ENCODE data around the gene CCNF.

CCNF gene

DNA sequence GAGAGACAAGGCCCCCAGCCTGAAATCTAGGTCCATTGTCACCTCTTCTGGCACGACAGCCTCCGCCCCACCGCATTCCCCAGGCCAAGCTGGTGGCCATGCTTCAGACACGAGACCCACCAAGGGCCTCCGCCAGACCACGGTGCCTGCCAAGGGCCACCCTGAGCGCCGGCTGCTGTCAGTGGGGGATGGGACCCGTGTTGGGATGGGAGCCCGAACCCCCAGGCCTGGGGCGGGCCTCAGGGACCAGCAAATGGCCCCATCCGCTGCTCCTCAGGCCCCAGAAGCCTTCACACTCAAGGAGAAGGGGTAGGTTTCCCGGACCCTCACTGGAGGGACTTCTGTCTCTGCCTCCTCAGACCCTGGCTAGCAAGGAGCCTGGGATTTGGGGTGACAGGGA, 31.7 kb downstream of the CCNF start:
- DNase-seq = no peak
- H3K9me3 Mint-ChIP-seq = no peaks in the 10 kb centered on the region
- H3K27me3 Mint-ChIP-seq (ENCODE audit: low read depth, poor library complexity) = no peaks in the 10 kb centered on the region
- H3K4me3 Mint-ChIP-seq = peak overlapping the region; percentile 78
- TF ChIP-seq CTCF (IDR thresholded peaks at IDR 0.05) = no peak
- H3K4me1 Mint-ChIP-seq = peaks cover 16% of the 10 kb centered on the region
- peaks cover 18% of the 10 kb centered on the region for H3K36me3 Mint-ChIP-seq (ENCODE audit: low read depth)
- peak overlapping the region; percentile 51 for H3K27ac Mint-ChIP-seq

DNA sequence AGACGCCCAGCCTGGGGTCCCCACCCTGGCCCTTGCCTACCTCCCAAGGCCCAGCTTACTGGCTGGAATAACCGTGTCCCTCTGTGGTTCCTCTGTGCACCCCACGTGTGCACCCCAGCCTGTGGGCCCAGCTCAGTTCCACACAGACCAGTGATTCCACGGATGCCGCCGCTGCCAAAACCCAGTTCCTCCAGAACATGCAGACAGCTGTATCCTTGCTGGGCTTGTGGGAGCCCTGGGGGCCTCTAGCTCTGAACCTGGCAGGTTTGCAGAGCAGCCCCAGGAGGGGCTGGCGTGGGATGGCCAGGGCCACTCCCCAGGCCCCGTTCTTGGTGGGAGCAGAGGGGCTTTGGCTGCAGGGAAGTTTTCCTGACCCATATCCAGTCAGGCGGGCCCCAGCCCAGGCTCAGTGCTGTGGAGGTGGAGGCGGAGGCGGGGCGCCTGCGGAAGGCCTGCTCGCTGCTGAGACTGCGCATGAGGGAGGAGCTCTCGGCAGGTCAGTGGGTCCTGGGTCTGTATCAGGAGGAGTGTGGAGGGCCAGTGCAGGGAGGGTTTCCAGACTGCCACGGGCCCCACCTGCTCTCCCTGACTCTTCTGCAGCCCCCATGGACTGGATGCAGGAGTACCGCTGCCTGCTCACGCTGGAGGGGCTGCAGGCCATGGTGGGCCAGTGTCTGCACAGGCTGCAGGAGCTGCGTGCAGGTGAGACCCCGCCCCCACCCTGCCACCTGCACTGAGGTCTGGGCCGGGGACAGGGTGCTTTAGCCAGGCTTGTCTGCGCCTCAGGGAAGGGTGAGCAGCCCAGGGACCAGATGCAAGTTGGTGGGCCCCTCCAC, 33.0 kb downstream of the CCNF start:
- TF ChIP-seq CTCF (IDR thresholded peaks at IDR 0.05) = no peak
- Mint-ChIP-seq H3K27ac (no peak overlapping the region), H3K4me1 (peaks cover 16% of the 10 kb centered on the region), H3K9me3 (no peaks in the 10 kb centered on the region), H3K36me3 (ENCODE audit: low read depth) (peaks cover 10% of the 10 kb centered on the region), H3K27me3 (ENCODE audit: low read depth, poor library complexity) (no peaks in the 10 kb centered on the region), H3K4me3 (peak overlapping the region; percentile 55)
- no peak for DNase-seq

DNA sequence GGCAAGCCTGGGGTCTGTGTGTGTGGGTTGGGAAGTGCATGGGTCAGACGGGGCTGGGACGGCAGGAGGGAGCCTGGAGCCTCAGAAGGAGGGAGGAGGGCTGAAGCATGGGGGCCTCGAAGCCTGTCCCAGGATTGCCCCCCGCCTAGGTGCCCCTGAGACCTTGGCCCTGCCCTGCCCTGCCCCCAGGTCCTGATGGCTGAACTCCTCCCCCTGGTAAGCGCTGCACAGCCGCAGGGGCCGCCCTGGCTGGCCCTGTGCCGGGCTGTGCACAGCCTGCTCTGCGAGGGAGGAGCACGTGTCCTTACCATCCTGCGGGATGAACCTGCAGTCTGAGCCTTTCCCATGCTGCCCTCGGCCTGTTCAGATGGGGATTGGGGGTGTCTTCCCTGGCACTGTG, 35.1 kb downstream of the CCNF start:
- no peak overlapping the region for H3K27ac Mint-ChIP-seq
- no peak overlapping the region for H3K4me3 Mint-ChIP-seq
- no peaks in the 10 kb centered on the region for H3K27me3 Mint-ChIP-seq (ENCODE audit: low read depth, poor library complexity)
- TF ChIP-seq CTCF (IDR thresholded peaks at IDR 0.05) = no peak
- no peaks in the 10 kb centered on the region for H3K9me3 Mint-ChIP-seq
- peaks cover 5% of the 10 kb centered on the region for H3K36me3 Mint-ChIP-seq (ENCODE audit: low read depth)
- no peak for DNase-seq
- H3K4me1 Mint-ChIP-seq = peaks cover 15% of the 10 kb centered on the region

DNA sequence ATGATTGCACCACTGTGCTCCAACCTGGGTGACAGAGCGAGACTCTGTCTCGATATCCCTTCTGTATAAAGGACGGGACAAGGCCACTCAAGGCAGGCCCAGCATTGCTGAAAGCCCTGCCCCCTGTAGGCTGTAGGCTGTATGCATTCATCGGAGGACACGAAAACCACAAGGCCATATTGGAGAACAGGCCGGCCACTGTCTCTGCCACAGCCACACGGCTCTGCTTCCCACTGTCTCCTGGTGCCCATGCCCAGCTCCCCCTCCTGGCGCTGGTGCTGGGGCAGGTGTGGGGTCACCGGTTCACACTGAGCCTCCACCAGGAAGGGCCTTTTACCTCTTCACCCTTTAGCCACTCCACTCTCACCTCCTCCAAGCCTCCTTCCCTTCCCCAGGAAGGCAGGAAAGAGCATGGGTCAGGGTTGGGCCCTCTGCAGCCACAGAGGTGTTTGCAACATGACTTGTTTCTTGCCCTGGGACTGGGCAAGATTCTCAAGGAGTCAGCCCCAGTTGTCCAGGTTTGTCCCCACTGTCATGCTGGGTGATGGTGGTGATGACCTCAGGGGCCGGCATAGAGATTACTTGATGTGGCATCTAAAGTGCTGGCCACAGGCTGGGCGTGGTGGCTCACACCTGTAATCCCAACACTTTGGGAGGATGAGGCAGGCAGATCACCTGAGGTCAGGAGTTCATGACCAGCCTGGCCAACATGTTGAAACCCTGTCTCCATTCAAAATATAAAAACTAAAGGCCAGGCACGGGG, 36.6 kb downstream of the CCNF start:
- H3K4me3 Mint-ChIP-seq = no peak overlapping the region
- no peak for DNase-seq
- H3K9me3 Mint-ChIP-seq = no peaks in the 10 kb centered on the region

GRCh38 chr16:2466667-2467527, 37.6 kb downstream of the CCNF start:
- no peak for TF ChIP-seq CTCF (IDR thresholded peaks at IDR 0.05)
- peak overlapping the region; percentile 32 for H3K27ac Mint-ChIP-seq
- H3K9me3 Mint-ChIP-seq = no peaks in the 10 kb centered on the region
- H3K4me3 Mint-ChIP-seq = no peak overlapping the region
- H3K27me3 Mint-ChIP-seq (ENCODE audit: low read depth, poor library complexity) = no peaks in the 10 kb centered on the region
- H3K4me1 Mint-ChIP-seq = peaks cover 24% of the 10 kb centered on the region
- peaks cover 5% of the 10 kb centered on the region for H3K36me3 Mint-ChIP-seq (ENCODE audit: low read depth)
- DNase-seq = no peak

More for the DNA sequence above, 36.6 kb downstream of the CCNF start:
- no peak overlapping the region for H3K27ac Mint-ChIP-seq
- H3K36me3 Mint-ChIP-seq (ENCODE audit: low read depth) = peaks cover 5% of the 10 kb centered on the region
- no peaks in the 10 kb centered on the region for H3K27me3 Mint-ChIP-seq (ENCODE audit: low read depth, poor library complexity)
- peak; percentile 22 for TF ChIP-seq CTCF (IDR thresholded peaks at IDR 0.05)
- H3K4me1 Mint-ChIP-seq = peaks cover 24% of the 10 kb centered on the region

Data from nephron progenitor cell (in vitro differentiated cells).